Kidney (tissue), 14 donors: ENCODE measurements around the gene SHROOM2. TPM values are rescaled to one million over a fixed set of nuclear protein-coding genes. Genes with fewer than 3 reads are reported as not detected.

Experiments
- DNase-seq, 5 donors: peaks; one replicate each; pipeline ENCODE4 v3.0.0-alpha.2; 2013 to 2020
- FAIRE-seq: peaks from 2 replicates; lab custom pipeline; 2012; peaks lifted over from hg19 to GRCh38; lab: Jason Lieb, UNC
- H3K27ac ChIP-seq, 2 donors: one replicate each; pipeline ENCODE4 v1.7.0; 2013; ENCODE audit warnings: low read depth in 2 of 2, low read length in 2 of 2, inconsistent platforms in 1 of 2
- H3K27me3 ChIP-seq: one replicate; pipeline ENCODE4 v1.7.1; 2013; ENCODE audit warnings: low read length, inconsistent platforms; ENCODE audit not compliant: control insufficient read depth, insufficient read depth
- H3K36me3 ChIP-seq, 3 donors: one replicate each; pipeline versions ENCODE4 v1.7.0 to v1.7.1; 2013; ENCODE audit warnings: low read length in 3 of 3, control low read depth in 1 of 3, inconsistent platforms in 1 of 3; ENCODE audit not compliant: insufficient read depth in 3 of 3, control insufficient read depth in 2 of 3
- H3K4me1 ChIP-seq, 3 donors: one replicate each; pipeline versions ENCODE4 v1.7.0 to v1.7.1; 2013; ENCODE audit warnings: low read length in 3 of 3, inconsistent platforms in 1 of 3, low read depth in 1 of 3; ENCODE audit not compliant: control insufficient read depth in 2 of 3, insufficient read depth in 2 of 3
- H3K4me3 ChIP-seq, 3 donors: one replicate each; pipeline versions ENCODE4 v1.7.0 to v1.8.1; 2013; ENCODE audit warnings: low read length in 3 of 3, control low read depth in 1 of 3, inconsistent platforms in 1 of 3
- H3K9ac ChIP-seq, 3 donors: one replicate each; pipeline versions ENCODE4 v1.7.0 to v1.7.1; 2013; ENCODE audit warnings: low read length in 3 of 3, control low read depth in 1 of 3, inconsistent platforms in 1 of 3
- H3K9me3 ChIP-seq, 3 donors: one replicate each; pipeline versions ENCODE4 v1.7.0 to v1.7.1; 2013; ENCODE audit warnings: low read length in 3 of 3, control low read depth in 1 of 3, inconsistent platforms in 1 of 3; ENCODE audit not compliant: control insufficient read depth in 2 of 3, insufficient read depth in 1 of 3
- intact Hi-C: fragments of 100-400 bp; cut with DNase I; formaldehyde crosslinking; loops from one replicate; pipeline ENCODE4 v1.11.1; 2022
- polyA plus RNA-seq: library from polyadenylated mRNA; stranded (reverse); fragments of 350-450 nt; fragmentation: Illumina TruSeq; extraction: RNeasy Lipid Tissue Mini Kit (QIAGEN cat#74804); gene quantifications from one replicate; pipeline ENCODE4 v1.2.3, GENCODE V29; 2014; ENCODE audit warnings: low read depth, low replicate concordance; ENCODE audit not compliant: insufficient read depth
- total RNA-seq: library from RNA; stranded (reverse); fragmentation: NEBNext Ultra II Directional; extraction: Animal tissue kit (Norgen Biotek cat#: 25700); gene quantifications from one replicate; pipeline ENCODE4 v1.2.1, GENCODE V29; 2021
- TF ChIP-seq, protein P1 (sequence below): IDR thresholded peaks from 3 replicates; pipeline ENCODE4 v1.5.1; 2012; ENCODE audit warnings: mild to moderate bottlenecking, moderate library complexity, borderline replicate concordance; ENCODE audit not compliant: insufficient read depth; ENCODE audit errors: extremely low read depth
- donor health status: control.
- donor health status: control.
- donor health status: control.
- donor health status: control.
- donor health status: control.
- donor health status: DM: yes; HTN: yes; CAD: no.
- donor health status: Normal renal cell carcinoma (clear cell type).

Gene SHROOM2
- total and polyA plus RNA-seq, 2 donors from 2014 or later = 3.5 to 11.8 TPM

DNA sequence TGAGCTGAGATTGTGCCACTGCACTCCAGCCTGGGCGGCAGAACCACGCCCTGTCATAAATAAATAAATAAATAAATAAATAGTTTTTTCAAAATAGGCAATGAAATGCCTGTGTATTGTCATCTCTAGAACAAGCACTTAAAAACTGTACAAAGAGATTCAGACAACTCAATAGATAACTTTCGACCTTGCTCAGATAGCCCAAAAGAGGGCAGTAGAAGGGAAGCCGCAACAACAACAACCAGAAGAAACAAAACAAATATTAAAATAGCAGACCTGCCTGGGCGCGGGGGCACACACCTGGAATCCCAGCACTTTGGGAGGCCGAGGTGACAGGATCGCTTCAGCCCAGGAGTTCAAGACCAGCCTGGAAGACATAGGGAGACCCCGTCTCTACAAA lies 171.5 kb downstream of the SHROOM2 start:
- Histone ChIP-seq H3K9ac (no peak overlapping the region), H3K4me1 (no peaks in the 10 kb centered on the region), H3K9me3 (no peaks in the 10 kb centered on the region), H3K27me3 (no peaks in the 10 kb centered on the region), H3K27ac (no peak overlapping the region), H3K36me3 (no peaks in the 10 kb centered on the region), H3K4me3 (no peak overlapping the region)
- no peak for FAIRE-seq
- TF ChIP-seq, protein P1, sequence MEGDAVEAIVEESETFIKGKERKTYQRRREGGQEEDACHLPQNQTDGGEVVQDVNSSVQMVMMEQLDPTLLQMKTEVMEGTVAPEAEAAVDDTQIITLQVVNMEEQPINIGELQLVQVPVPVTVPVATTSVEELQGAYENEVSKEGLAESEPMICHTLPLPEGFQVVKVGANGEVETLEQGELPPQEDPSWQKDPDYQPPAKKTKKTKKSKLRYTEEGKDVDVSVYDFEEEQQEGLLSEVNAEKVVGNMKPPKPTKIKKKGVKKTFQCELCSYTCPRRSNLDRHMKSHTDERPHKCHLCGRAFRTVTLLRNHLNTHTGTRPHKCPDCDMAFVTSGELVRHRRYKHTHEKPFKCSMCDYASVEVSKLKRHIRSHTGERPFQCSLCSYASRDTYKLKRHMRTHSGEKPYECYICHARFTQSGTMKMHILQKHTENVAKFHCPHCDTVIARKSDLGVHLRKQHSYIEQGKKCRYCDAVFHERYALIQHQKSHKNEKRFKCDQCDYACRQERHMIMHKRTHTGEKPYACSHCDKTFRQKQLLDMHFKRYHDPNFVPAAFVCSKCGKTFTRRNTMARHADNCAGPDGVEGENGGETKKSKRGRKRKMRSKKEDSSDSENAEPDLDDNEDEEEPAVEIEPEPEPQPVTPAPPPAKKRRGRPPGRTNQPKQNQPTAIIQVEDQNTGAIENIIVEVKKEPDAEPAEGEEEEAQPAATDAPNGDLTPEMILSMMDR = no peak
- no peak for DNase-seq
- intact Hi-C loops = no loop called here

DNA sequence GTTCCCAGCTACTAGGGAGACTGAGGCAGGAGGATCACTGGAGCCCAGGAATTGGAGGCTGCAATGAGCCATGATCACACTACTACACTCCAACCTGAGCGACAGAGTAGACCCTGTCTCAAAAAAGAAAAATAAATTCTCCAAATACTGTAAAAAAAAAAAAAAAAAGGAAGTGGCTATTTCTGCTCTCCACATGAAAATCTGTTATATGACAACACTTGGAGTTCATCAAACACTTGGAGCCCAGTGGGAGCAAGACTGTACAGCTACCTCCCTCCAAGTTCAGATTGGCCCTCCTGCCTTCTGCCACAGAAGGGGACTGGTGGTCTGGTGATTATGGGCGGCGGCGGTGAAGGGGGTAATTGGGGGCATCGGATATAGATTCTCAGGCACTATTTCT lies 172.0 kb downstream of the SHROOM2 start:
- intact Hi-C loops = no loop called here
- H3K36me3 ChIP-seq = no peaks in the 10 kb centered on the region
- FAIRE-seq = no peak
- no peaks in the 10 kb centered on the region for H3K9me3 ChIP-seq
- H3K9ac ChIP-seq = no peak overlapping the region
- H3K4me1 ChIP-seq = no peaks in the 10 kb centered on the region
- H3K27ac ChIP-seq = no peak overlapping the region
- TF ChIP-seq, protein P1 = no peak
- H3K4me3 ChIP-seq = no peak overlapping the region
- no peak for DNase-seq
- H3K27me3 ChIP-seq = no peaks in the 10 kb centered on the region

DNA sequence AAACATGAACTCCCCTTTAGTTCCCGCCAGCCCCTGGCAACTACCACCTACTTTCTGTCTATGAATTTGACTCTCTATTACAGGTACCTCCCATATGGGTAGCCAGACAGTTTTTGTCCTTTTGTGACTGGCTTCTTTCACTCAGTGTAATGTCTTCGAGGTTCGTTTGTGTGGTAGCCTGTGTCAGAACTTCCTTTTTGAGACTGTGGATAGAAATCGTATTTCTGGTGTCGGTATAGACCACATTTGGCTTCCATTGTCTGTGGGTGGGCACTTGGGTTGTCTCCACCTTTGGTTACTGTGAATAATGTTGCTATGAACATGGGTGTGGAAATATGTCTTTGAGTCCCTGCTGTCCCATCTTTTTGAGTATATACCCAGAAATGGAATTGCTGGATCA lies 175.5 kb downstream of the SHROOM2 start:
- Histone ChIP-seq H3K9me3 (no peaks in the 10 kb centered on the region), H3K4me1 (no peaks in the 10 kb centered on the region), H3K36me3 (no peaks in the 10 kb centered on the region), H3K9ac (no peak overlapping the region), H3K4me3 (no peak overlapping the region), H3K27me3 (no peaks in the 10 kb centered on the region), H3K27ac (no peak overlapping the region)
- TF ChIP-seq, protein P1 = no peak
- intact Hi-C loops = no loop called here
- FAIRE-seq (no peak), DNase-seq (no peak)

DNA sequence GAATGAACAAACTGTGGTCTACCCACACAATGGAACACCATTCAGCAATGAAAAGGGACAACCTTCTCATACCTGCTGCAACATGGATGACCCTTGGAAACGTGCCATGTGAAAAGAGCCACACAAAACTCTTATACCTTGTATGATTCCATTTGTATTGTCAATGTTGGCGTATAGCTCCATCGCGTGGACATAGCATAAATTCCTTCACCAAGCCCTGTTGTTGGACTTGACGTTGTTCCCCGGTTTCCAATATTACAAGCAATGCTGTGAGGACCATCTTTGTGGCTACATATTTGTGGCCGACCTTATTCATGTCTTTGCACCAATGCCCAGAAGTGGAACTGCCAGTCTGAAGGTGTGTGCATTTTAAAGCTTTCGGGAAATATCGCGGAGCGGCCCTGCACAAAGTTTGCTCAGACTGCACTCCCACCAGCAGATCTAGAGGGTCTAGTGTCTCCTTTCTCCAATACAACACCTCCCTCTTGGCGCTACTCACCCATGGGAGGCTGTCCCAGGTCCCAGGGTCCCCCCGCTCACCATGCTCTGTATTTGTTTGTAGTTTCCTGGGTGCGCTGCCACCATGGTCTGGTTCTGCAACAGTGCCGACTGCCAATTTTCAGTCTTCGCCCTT lies 180.7 kb downstream of the SHROOM2 start, which contains the start of gene CLDN34:
Gene CLDN34 (plus strand): TSS at position 584 of the 634 bp plus-strand sequence. CDS start 0 bp downstream, at position 584.
- TF ChIP-seq, protein P1 = no peak
- no peaks in the 10 kb centered on the region for H3K36me3 ChIP-seq
- no peak for FAIRE-seq
- intact Hi-C loops = no loop called here
- no peaks in the 10 kb centered on the region for H3K9me3 ChIP-seq
- H3K27ac ChIP-seq = no peak within 1 kb of the TSS
- H3K4me1 ChIP-seq = no peaks in the 10 kb centered on the region
- no peaks in the 10 kb centered on the region for H3K27me3 ChIP-seq
- no peak within 1 kb of the TSS for H3K9ac ChIP-seq
- no peak within 1 kb of the TSS for H3K4me3 ChIP-seq
- DNase-seq = no peak
